ENCODE results near the gene ORM2.

The ORM2 gene

DNA sequence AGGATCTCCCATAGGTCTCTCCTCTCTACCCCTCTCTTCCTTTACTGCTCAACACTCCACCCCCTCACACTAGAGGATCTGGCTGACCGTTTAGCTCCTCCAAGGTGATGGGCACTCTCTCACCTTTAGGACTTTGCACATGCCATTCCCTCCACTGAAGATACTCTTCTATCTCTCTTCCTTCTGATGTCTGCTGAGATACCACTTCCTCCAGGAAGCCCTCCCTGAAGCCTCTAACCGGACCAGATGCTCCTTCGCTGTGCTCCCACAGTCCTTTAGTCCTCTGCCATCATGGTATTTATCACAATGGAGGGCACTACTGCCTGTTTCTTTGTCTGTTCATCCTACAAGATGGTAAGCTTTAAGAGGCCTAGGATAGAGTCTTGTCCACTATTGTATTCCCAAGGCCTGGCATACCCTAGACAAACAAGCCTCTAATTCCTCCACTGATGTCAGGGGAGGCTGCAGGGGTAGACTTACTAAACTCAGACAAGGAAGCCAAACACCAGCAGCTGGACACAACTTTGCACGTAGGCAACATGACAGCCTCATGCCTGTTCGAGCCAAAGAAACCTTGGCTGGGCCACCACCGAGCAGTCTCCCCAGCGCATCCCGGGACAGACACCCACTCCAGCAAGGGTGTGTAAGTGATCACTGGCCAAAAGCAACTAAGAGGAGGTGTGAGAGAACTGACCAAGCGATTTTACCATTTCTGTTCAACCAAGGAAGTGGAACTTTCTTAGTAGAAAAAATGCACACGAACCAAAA, 20.2 kb downstream of the ORM2 start:
- no peak for DNase-seq (ENCODE audit: low read depth)

DNA sequence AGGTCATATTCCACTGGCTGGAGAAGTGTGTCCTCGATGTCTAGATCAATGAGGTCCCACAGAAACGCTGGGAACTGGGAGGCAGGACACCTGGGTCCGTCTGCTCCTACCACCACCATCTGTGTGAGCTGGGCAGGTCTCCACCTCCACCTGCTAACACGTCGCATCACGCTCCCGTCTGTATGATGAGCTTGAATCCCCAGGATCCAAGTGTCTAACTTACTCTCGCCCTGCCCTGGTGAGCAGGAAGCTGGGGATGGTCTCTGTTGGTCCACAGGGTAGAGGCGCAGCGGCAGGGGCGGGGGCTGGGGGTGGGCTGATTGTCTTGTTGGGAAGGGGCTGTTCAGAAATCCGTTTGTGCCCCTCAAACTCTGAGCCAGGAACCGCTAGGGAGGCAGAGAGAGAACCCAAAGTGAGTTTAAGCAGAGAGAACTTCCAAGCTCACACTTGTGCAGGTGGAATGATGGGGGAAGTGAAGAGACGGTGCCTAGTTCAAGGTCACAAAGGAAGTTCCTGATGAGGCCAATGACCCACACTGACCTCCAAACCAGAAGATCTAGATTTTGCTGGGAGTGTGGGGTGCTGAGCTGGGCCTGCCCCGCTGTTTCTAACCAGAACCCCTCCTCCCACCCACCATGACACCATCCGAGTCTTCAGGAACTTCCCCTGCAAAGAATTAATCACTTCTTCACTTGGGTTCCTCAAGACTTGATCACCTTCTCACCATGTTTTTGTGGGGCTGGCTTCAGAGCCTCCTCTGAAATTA, 21.1 kb downstream of the ORM2 start:
- DNase-seq (ENCODE audit: low read depth) = no peak

DNA sequence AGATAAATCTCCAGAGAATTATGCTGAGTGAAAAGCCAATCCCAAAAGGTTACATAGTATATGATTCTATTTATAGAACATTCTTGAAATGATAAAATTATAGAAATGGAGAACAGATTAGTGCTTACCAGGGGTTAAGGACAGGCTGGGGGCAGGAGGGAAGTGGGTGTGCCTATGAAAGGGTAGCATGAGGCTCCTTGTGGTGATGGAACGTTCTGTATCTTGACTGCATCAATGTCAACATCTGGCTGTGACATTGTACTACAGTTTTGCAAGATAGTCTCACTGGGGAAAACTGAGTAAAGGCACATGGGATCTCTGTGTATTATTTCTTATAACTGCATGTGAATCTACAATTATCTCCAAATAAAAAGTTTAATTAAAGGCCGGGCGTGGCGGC, 22.3 kb downstream of the ORM2 start:
- DNase-seq (ENCODE audit: low read depth) = no peak

DNA sequence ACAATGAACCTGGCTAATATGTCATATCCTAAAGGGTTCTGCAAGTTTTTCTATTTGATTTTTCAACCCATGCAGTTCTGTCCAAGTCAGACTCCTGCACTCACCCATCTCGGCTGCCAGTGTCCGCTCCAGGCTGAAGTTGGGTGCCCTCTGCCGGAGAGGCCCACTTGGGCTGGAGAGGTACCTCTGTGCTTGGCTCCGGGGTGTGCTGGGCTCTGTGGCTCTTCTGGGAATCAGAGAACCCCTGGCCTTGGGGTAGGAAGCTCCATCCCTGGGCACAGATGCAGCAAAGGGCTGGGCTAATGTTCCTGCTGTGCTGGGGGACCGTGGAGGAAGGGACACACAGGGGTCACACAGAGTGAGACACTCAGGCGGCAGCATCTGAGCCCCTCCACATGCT, 26.2 kb downstream of the ORM2 start:
- no peak for DNase-seq (ENCODE audit: low read depth)

DNA sequence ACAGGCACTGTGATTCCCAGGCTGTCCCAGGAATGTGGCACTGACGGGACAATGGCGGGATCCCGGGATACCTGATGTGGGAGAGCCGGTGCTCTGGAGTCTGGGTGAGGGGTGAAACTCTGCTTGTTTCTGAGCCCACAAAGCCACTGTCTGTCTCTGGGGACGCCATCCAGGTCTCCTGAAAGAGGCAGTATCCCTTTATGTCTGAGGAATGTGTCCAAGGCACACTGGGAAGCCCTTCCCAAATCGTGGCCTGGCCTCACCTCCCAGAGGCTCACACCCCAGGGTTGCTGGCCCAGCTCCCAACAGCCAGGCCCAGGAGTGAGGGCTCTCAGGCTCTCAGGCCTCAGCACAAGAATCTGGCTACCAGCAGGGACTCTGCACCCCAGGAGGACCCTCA, 27.1 kb downstream of the ORM2 start:
- no peak for DNase-seq (ENCODE audit: low read depth)

DNA sequence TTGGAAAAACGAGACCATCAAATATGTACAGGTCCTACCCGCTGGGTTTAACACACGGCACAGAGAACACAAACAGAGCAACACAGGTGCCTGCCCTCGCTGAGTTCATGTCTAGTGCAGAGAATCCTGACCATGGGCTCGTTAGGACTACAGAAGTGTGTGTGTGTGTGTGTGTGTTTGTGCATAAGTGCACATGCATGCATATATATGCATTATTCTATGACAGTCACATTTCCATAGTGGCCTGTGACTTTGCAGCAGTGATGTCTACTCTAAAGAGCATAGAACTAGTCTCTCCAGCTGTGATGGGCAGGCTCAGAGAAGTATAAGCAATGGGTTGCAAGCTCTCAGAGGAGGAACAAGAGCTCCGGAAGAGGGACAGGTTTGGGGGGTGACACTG, 27.7 kb downstream of the ORM2 start:
- no peak for DNase-seq (ENCODE audit: low read depth)

DNA sequence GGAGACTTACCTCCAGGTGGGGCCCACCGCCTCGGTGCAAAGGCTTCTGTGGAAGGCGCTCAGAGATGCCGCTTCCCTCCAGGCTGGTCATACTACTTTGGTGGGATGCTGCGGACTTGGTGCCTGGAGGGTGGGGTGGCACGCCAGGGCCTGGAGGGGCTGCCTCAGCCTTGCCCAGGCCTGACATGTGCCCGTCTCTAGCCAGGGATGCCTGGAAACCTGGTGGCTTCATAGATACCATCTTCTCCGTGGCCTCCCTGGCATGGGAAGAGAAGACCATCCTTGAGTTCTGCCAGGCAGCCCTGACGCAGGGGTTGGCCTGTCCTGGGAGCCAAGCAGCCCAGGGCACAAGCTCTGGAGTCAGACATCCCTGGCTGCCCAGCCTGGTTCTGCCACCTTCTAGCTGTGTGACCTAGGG, 28.3 kb downstream of the ORM2 start:
- no peak for DNase-seq (ENCODE audit: low read depth)

DNA sequence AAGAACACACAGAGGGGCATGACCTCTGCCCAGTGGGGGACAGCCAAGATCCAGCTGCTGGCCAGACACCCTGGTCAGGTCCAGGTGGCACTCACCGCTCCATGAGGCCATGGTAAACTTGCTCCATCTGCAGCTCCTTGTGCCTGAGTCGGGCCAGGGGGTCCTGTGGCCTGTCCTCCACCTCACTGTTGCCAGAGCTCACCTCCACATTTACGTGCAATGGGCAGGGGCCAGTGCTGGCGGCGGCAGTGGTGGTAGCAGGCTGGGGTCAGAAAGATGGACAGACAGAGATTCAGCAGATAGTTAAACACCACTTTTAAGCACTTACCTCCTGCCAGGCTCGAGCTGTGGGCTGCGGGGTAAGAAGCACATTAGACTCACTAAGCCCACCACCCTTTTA, 30.1 kb downstream of the ORM2 start:
- no peak for DNase-seq (ENCODE audit: low read depth)

DNA sequence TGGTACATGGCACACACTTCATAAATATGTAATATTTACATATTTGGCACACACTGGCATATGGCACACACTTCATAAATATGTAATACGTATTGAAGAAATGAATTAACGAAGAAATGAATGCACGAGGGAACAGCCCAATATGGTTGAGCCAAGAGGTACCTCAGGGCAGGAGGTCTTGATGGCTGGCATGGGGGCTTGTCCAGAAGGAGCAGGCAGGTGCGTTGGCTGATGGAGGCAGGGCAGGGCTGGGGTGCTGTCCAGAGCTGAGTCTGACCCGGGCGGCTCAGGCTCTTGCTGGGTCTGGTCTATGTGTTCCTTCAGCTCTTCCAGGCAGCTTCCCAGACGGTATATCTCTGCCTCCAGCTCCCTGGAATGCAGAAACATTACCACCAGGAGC, 31.9 kb downstream of the ORM2 start:
- DNase-seq (ENCODE audit: low read depth) = no peak

DNA sequence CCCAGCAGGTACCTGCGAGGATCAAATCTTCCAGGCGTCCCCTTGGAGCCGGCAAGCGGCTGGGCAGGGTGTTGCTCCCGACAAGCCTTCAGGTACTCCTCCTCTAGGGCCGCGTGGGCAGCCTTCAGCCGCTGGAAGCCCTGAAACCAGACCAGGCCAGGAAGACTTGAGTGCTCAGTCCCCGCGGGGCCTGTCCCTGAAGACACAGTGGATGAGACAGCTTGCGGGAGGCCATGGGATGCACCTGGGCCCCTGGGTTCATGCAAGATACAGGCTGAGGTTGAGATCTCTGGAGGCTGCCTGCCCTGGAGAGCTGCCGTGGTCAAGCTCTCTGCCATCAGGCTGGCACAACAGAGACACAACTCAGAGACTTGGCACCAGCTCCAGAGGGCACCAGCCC, 32.7 kb downstream of the ORM2 start:
- DNase-seq (ENCODE audit: low read depth) = no peak

DNA sequence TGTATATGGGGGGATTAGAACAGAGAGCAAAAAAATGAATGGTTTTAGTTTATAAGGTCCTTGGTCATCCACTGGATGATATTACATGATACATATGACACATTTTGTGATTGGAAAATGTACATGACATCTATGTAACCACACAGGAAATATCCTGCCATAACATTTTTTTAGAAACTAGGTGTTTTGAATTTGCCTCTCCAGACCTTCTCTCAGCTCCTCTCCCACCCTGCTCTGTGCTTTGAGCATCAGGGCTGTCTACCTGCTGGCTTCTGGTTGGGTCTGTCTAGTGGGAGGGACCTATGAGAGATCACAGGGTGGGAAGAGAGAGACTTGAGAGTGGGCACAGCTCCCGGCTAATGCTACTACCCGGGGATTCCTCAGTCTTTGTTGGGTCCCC, 33.8 kb downstream of the ORM2 start:
- DNase-seq (ENCODE audit: low read depth) = no peak

DNA sequence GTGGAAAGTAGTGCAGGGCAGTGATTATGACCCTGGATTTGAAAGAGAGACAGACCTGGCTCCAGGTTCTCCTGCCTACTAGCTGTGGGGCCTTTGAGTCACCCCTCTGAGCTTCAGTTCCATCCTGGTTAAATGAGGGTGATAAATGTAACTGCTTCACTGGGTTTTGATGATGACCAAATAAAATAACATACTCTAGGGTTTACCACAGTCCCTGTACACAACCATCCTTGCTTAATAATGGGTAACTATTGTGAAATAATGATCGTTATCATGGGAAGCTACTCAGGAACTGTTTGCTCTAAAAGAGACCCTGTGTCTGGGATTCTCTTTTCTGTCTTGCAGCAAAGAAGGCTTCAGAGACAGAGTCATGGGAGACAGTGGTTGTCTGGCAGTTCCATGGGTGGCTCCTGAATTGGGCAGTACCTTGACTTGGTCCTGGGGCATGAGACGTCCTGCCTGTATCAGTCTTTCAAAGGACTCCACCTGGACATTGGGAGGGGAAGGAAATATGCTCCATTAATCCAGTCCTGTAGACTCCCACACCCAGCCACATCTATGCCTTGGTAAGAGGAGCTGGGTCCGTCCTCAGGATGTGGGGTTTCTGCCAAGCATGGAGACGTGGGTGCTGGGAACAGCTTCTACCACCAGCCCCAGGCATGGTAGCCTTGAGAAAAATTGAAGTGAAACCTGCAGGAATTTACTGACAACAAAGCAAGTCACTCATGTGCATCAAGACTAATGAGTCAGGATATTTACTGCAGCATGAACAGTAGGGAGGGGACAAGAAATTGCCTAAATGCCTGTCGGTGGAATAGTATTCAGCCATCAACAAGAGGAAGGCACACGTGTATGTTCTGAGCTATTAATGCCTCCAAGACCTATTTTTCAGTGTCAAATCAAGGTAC, 34.7 kb downstream of the ORM2 start:
- DNase-seq (ENCODE audit: low read depth) = no peak

DNA sequence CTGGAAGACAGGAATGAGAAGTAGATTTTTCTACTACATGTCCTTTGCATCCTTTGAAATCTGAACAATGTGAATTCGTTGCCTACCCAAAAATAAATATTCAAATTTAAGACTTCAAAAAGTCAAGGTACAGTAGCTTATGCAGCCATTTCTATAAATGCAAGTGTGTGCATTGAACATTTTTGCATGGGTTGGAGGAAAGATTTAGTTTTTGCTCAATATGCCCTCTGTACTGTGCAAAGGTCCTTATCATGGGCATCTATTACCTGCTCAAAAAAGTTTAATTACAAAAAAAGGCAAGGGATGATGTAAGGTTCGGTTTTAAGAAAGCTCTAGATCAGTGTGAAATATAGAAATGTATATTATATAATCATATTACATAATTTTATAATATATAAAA, 35.5 kb downstream of the ORM2 start:
- DNase-seq (ENCODE audit: low read depth) = no peak

DNA sequence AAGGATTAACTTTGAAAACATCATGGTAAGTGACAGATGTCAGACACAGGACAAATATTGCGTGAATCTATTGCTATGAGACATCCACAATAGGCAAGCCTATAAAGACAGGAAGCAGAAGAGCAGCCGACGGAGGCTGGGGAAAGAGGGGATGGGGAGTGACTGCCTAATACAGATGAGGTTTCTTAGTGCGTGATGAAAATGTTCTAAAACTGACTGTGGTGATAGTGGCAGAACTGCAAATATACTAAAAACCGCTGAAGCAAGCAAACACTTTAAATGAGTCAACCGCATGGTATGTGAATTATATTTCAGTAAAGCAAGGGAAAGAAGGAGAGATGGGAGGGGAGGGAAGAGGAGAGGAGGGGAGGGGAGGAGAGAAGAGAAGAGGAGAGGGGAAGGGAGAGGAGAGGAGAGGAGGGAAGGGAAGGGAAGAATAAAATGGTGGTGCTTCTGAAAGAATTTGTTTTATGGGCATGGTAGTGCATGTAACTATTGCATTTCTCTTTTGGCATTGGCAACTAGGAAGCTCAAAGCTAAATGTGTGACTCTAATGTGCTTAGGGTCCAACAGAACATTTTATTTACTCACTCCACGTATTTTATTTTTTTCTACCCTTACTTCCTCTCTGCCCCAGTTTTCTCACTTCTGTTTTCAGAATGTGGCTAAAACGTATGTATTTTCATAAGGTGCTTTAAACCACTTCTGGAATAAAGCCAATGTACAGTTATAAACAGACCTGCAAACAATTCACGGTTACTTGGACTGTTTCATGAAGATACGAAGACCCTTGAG, 36.9 kb downstream of the ORM2 start:
- DNase-seq (ENCODE audit: low read depth) = no peak

DNA sequence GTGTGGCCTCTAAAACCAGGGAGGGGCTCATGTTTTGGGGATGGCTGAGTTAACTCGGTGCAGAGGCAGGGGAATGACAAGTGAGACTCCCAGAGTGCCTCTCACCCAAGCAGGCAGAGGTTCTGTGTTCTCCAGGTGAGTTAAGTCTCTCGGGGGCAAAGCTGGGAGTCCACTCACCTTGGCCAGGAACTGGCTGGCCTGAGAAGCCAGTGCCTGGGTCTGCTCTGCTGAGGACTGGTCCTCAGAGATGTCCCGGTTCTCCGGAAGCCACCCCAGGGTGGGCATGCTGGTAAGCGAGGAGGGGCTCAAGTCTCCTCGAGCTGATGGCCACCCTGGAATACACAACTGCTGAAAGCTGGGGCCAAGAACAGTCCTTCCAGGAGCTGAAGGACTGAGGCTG, 37.7 kb downstream of the ORM2 start:
- no peak for DNase-seq (ENCODE audit: low read depth)

DNA sequence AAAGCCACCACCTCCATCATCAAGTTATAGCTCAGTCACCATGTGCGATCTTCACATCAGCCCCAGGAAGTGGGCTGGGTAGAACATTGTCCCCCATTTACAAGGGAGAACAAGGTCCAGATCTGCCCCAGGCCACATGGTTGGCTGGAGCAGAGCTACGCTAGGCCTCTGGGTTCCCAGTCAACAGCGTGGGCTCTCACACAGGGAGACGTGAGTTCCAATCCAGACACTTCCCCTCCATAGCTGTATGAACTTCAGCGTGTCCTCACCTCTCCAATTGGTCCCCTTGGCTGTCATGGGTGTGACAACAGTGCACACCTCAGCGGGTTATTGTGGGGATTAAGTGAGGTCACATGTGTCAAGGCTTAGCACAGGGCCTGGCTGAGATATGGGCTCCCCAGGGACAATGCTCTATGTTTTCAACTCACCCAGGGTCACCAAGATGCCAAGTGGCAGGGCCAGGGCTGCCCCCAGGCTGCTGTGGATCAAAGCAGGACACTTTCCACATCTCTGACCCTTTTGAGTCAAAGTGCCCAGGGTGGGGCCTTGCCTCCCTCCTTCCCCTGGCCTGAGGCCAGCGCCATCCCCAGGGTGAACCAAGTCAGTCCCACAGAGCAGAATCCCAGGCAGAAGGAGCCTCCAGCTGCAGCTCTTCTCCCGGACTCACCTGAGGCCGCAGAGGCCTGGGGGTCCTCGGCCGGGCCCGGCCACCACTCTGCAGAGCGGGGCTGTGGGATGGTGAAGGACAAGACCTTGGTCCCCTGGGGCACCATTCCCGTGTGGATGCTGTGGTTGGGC, 38.3 kb downstream of the ORM2 start:
- no peak for DNase-seq (ENCODE audit: low read depth)

DNA sequence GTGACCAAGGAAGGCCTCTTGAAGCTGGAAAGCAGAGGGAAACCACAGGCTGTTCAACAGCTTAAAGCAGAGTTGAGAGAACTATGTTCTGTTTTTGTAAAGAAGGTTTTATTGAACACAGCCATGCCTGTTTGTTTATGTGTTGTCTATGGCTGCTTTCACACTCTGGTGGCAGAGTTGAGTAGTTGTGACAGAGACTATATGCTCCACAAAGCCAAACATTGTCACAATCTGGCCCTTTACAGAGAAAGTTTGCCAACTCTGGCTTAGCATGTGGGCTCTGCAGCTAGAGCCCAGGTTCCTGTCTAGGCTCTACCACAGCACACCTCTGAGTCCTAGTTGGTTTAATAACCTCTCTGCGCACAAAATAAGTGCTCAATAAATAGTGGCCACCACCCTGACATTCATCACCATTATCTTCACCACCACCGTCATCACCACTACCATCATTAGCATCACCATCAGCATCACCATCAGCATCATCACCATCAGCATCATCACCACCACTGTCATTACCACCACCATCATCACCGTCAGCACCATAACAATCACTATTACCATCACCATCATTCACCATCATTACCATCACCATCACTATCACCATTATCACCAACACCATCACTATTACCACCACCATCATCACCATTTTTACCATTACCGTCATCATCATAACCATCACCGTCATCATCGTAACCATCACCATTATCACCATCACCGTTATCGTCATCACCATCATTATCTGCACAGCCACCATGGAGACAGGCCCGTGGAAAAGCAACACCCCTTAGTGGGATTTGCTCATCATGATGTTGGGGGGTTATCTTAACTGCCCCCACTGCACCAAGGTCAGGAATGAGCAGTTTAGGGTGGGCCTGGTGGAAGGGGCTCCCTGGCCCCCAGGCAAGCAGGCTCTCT, 39.8 kb downstream of the ORM2 start:
- no peak for DNase-seq (ENCODE audit: low read depth)

DNA sequence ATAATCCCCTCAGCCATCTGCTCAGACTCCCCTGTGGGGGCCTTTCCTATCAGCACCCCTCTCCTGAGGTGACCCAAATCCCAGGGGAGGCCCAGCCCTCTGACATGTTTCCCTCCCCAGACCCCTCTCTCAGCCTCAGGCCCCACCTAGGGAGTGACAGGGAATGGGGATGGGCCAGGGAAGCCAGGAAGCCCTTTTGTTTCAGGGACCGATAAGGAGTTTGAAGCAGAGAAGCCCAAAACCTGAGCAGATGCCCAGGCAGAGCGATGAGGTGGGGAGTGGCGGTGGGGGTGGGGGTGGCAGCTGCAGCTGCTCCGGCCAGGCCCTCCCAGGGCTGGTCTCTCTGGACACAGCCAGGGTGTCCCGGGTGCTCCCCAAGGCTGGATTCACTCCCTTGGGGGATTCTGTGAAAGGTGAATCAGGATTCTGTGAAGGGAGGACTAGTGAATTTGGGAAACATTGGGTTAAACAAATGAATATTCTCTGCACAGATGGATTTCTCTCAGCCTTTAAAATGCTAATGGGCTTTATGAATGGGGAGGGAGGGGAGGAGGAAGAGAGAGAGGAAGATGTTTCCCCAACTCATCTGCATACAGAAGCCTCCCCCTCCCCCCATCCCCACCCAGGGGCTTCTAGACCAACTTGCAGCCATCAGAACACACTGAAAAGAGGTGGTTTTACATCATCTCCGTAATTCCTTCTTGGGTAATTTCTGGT, 40.7 kb downstream of the ORM2 start:
- no peak for DNase-seq (ENCODE audit: low read depth)

DNA sequence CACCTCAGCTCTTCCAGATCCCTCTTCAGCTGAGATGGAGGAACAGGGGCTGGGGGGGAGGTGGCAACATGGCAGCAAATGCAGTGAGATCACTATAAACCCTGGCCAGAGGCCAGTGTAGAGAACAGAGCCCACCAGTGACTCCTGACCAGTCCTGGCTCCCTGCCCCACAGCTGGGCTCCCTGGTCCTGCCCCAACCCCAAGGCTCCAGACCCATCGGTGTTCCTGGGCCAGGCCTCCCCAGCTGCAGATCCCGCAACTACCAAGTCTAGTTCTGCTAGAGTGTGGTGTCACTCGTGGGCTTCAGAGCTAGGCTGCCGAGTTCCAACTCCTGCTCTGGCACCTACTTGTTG, 41.3 kb downstream of the ORM2 start:
- no peak for DNase-seq (ENCODE audit: low read depth)

Measured in activated T-cell treated with anti-CD3 and anti-CD28 coated beads for 24 hours (primary cell).